Muscle of leg (tissue), 11 donors: ENCODE results near the gene ZNF716. TPM values are rescaled to one million over a fixed set of nuclear protein-coding genes. Genes with fewer than 3 reads are reported as not detected.
"Not testable (repeated sequence)": the region's sequence is repeated elsewhere in the genome, so short reads cannot be mapped to it uniquely, and the experiment has no call there.

Source experiments
- DNase-seq: peaks from one replicate; pipeline ENCODE4 v3.0.0; 2013
- H3K27ac ChIP-seq: one replicate; pipeline ENCODE4 v1.5.1; 2013; ENCODE audit warnings: mild to moderate bottlenecking, low read length, control low read depth
- H3K27me3 ChIP-seq: one replicate; pipeline ENCODE4 v1.6.1; 2013; ENCODE audit warnings: low read length; ENCODE audit not compliant: control insufficient read depth, insufficient read depth
- H3K36me3 ChIP-seq: one replicate; pipeline ENCODE4 v1.6.1; 2013; ENCODE audit warnings: low read length; ENCODE audit not compliant: control insufficient read depth, insufficient read depth
- H3K4me1 ChIP-seq: one replicate; pipeline ENCODE4 v1.6.1; 2013; ENCODE audit warnings: low read length; ENCODE audit not compliant: control insufficient read depth, insufficient read depth
- H3K4me3 ChIP-seq: one replicate; pipeline ENCODE4 v1.5.1; 2013; ENCODE audit warnings: low read length, control low read depth
- H3K9me3 ChIP-seq: replicated peaks from 2 replicates; pipeline ENCODE4 v1.6.1; 2013; ENCODE audit warnings: low read depth, low read length; ENCODE audit not compliant: control insufficient read depth
- WGBS: methylation state at CpG from one replicate; pipeline ENCODE4 v1.1.5; 2013; ENCODE audit warnings: missing lambda C conversion rate; ENCODE audit not compliant: insufficient coverage; 5-methylcytosine and 5-hydroxymethylcytosine counted together
- polyA plus RNA-seq, 8 donors: library from polyadenylated mRNA; unstranded; fragments of 120-200 nt; gene quantifications; one replicate each; pipeline versions ENCODE4 v1.2.1 to v1.2.3, GENCODE V29; 2013; ENCODE audit warnings: inconsistent platforms in 1 of 8, low replicate concordance in 1 of 8; ENCODE audit not compliant: insufficient read length in 8 of 8, insufficient read depth in 1 of 8
- total RNA-seq: library from RNA; stranded (reverse); fragments of 120-200 nt; gene quantifications from one replicate; pipeline ENCODE4 v1.2.4, GENCODE V29; 2013

The ZNF716 gene
- total and polyA plus RNA-seq, 9 donors, result 0.02 to 0.17 (median 0.05) TPM; not detected in 5

GRCh38 chr7:57480304-57480703, 30.3 kb downstream of the ZNF716 start:
- H3K27me3 ChIP-seq, H3K27ac ChIP-seq, H3K4me1 ChIP-seq, H3K9me3 ChIP-seq, DNase-seq, H3K36me3 ChIP-seq, H3K4me3 ChIP-seq: not testable (repeated sequence)

GRCh38 chr7:57485022-57485421, 35.0 kb downstream of the ZNF716 start:
- not testable (repeated sequence) for H3K36me3 ChIP-seq, H3K4me1 ChIP-seq, H3K27me3 ChIP-seq, DNase-seq, H3K27ac ChIP-seq, H3K4me3 ChIP-seq
- WGBS, result 83% methylated on average over 18 of the region's 21 CpGs
- peaks cover 31% of the 10 kb centered on the region for H3K9me3 ChIP-seq

GRCh38 chr7:57487957-57488356, 38.0 kb downstream of the ZNF716 start:
- Histone ChIP-seq H3K4me1 (no peaks in the 10 kb centered on the region), H3K27me3 (no peaks in the 10 kb centered on the region), H3K36me3 (no peaks in the 10 kb centered on the region), H3K9me3 (peaks cover 47% of the 10 kb centered on the region), H3K27ac (no peak overlapping the region), H3K4me3 (no peak overlapping the region)
- WGBS, result 80% methylated on average over 13 of the region's 13 CpGs
- DNase-seq, result no peak

GRCh38 chr7:57495111-57495510, 45.1 kb downstream of the ZNF716 start:
- not testable (repeated sequence) for H3K4me3 ChIP-seq, DNase-seq, H3K27ac ChIP-seq, H3K4me1 ChIP-seq, H3K27me3 ChIP-seq, H3K36me3 ChIP-seq
- WGBS, result 85% methylated on average over 8 of the region's 8 CpGs
- H3K9me3 ChIP-seq, result peaks cover 47% of the 10 kb centered on the region

GRCh38 chr7:57496395-57496794, 46.4 kb downstream of the ZNF716 start:
- Histone ChIP-seq H3K4me3 (no peak overlapping the region), H3K27me3 (no peaks in the 10 kb centered on the region), H3K36me3 (no peaks in the 10 kb centered on the region), H3K4me1 (no peaks in the 10 kb centered on the region), H3K9me3 (peaks cover 50% of the 10 kb centered on the region), H3K27ac (no peak overlapping the region)
- 77% methylated on average over 6 of the region's 6 CpGs for WGBS
- no peak for DNase-seq

GRCh38 chr7:57505176-57505575, 55.2 kb downstream of the ZNF716 start:
- no peaks in the 10 kb centered on the region for H3K27me3 ChIP-seq
- no peak overlapping the region for H3K4me3 ChIP-seq
- H3K36me3 ChIP-seq, result no peaks in the 10 kb centered on the region
- no peaks in the 10 kb centered on the region for H3K4me1 ChIP-seq
- no peak for DNase-seq
- H3K27ac ChIP-seq, result no peak overlapping the region
- no CpG with 5 or more reads among the region's 1 CpG for WGBS
- peaks cover 36% of the 10 kb centered on the region for H3K9me3 ChIP-seq
